ENCODE data around the gene CNGA3. TPM values are rescaled to one million over a fixed set of nuclear protein-coding genes. Genes with fewer than 3 reads are reported as not detected.

The CNGA3 gene
- total RNA-seq, 2 donors from 2014 or later, result 1.1 TPM; not detected in 1

GRCh38 chr2:98309580-98309979, 36.7 kb upstream of the CNGA3 start:
- no peaks in the 10 kb centered on the region for H3K4me1 ChIP-seq (replicated peaks)
- TF ChIP-seq POLR2A (IDR thresholded peaks at IDR 0.05) (no peak), POLR2AphosphoS5 (IDR thresholded peaks at IDR 0.05) (no peak), CTCF (IDR thresholded peaks at IDR 0.05) (no peak)
- H3K4me3 ChIP-seq, result no peak overlapping the region
- intact Hi-C loops (cut with DNase I), result no loop called here
- no peak for DNase-seq (ENCODE audit: low spot score)
- H3K36me3 ChIP-seq, result no peaks in the 10 kb centered on the region
- H3K9me3 ChIP-seq, result no peaks in the 10 kb centered on the region
- no peaks in the 10 kb centered on the region for H3K27me3 ChIP-seq (replicated peaks; ENCODE audit: insufficient read depth)
- 84% methylated on average over 11 of the region's 11 CpGs for WGBS
- H3K27ac ChIP-seq, result no peak overlapping the region

GRCh38 chr2:98310010-98310409, 36.2 kb upstream of the CNGA3 start:
- WGBS, result 76% methylated on average over 4 of the region's 4 CpGs
- Histone ChIP-seq H3K4me1 (replicated peaks) (no peaks in the 10 kb centered on the region), H3K4me3 (no peak overlapping the region), H3K27ac (no peak overlapping the region), H3K9me3 (no peaks in the 10 kb centered on the region), H3K27me3 (replicated peaks; ENCODE audit: insufficient read depth) (no peaks in the 10 kb centered on the region), H3K36me3 (no peaks in the 10 kb centered on the region)
- intact Hi-C loops (cut with DNase I), result no loop called here
- TF ChIP-seq CTCF (IDR thresholded peaks at IDR 0.05), result no peak
- no peak for TF ChIP-seq POLR2A (IDR thresholded peaks at IDR 0.05)
- no peak for TF ChIP-seq POLR2AphosphoS5 (IDR thresholded peaks at IDR 0.05)
- DNase-seq (ENCODE audit: low spot score), result no peak

GRCh38 chr2:98311090-98311489, 35.2 kb upstream of the CNGA3 start:
- H3K9me3 ChIP-seq, result no peaks in the 10 kb centered on the region
- no peak overlapping the region for H3K4me3 ChIP-seq
- no peaks in the 10 kb centered on the region for H3K36me3 ChIP-seq
- no peak overlapping the region for H3K27ac ChIP-seq
- no peak for DNase-seq (ENCODE audit: low spot score)
- intact Hi-C loops (cut with DNase I), result no loop called here
- TF ChIP-seq POLR2AphosphoS5 (IDR thresholded peaks at IDR 0.05) (no peak), POLR2A (IDR thresholded peaks at IDR 0.05) (no peak), CTCF (IDR thresholded peaks at IDR 0.05) (no peak)
- H3K4me1 ChIP-seq (replicated peaks), result no peaks in the 10 kb centered on the region
- H3K27me3 ChIP-seq (replicated peaks; ENCODE audit: insufficient read depth), result no peaks in the 10 kb centered on the region
- WGBS, result 82% methylated on average over 3 of the region's 3 CpGs

- no peak for TF ChIP-seq POLR2AphosphoS5 (IDR thresholded peaks at IDR 0.05)
- no peak for TF ChIP-seq CTCF (IDR thresholded peaks at IDR 0.05)
- TF ChIP-seq POLR2A (IDR thresholded peaks at IDR 0.05), result no peak
- intact Hi-C loops (cut with DNase I), result no loop called here
- H3K27ac ChIP-seq, result no peak overlapping the region
- DNase-seq (ENCODE audit: low spot score), result no peak
- no peaks in the 10 kb centered on the region for H3K36me3 ChIP-seq
- no peaks in the 10 kb centered on the region for H3K27me3 ChIP-seq (replicated peaks; ENCODE audit: insufficient read depth)
- H3K9me3 ChIP-seq, result no peaks in the 10 kb centered on the region
- H3K4me3 ChIP-seq, result no peak overlapping the region
- 73% methylated on average over 32 of the region's 33 CpGs for WGBS
- no peaks in the 10 kb centered on the region for H3K4me1 ChIP-seq (replicated peaks)
Measured at GRCh38 chr2:98311771-98312545, 34.3 kb upstream of the CNGA3 start.

All from prostate gland (tissue), 2 donors.